ENCODE results near the gene NSD1. TPM values are rescaled to one million over a fixed set of nuclear protein-coding genes. Genes with fewer than 3 reads are reported as not detected.

NSD1 gene
- total and polyA plus RNA-seq, 10 of the 15 experiments (the other 5 are each of a cell fraction or from before 2014, with no cell fraction given), result 7.0 to 57.9 (median 30.4) TPM

DNA sequence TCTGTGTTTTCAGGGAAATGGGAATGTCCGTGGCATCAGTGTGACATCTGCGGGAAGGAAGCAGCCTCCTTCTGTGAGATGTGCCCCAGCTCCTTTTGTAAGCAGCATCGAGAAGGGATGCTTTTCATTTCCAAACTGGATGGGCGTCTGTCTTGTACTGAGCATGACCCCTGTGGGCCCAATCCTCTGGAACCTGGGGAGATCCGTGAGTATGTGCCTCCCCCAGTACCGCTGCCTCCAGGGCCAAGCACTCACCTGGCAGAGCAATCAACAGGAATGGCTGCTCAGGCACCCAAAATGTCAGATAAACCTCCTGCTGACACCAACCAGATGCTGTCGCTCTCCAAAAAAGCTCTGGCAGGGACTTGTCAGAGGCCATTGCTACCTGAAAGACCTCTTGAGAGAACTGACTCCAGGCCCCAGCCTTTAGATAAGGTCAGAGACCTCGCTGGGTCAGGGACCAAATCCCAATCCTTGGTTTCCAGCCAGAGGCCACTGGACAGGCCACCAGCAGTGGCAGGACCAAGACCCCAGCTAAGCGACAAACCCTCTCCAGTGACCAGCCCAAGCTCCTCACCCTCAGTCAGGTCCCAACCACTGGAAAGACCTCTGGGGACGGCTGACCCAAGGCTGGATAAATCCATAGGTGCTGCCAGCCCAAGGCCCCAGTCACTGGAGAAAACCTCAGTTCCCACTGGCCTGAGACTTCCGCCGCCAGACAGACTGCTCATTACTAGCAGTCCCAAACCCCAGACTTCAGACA lies 160.4 kb downstream of the NSD1 start:
- ChIA-PET SMC1A (ENCODE audit: uncharacterized antibody, unreplicated experiment) (interaction anchor here (1.0 to 1.3 kb wide), 2 partner anchors 181 to 312 kb away, joined by 3 to 5 read pairs; no protein-coding TSS in a partner anchor), POLR2A (no interaction called here), CTCF (interaction anchor here (1.2 to 4.0 kb wide), 2 partner anchors 21 to 180 kb away, joined by 3 to 20 read pairs; no protein-coding TSS in a partner anchor), RAD21 (ENCODE audit: unreplicated experiment) (no interaction called here)
- Histone ChIP-seq H3K9ac (ENCODE audit: control insufficient read depth, insufficient read depth, low read length) (no peak overlapping the region), H3K79me2 (ENCODE audit: control insufficient read depth, insufficient read depth, low read length) (no peaks in the 10 kb centered on the region), H3K4me2 (ENCODE audit: control insufficient read depth, insufficient read depth) (no peak overlapping the region), H2AFZ (ENCODE audit: control insufficient read depth, low read depth, low read length) (no peak overlapping the region), H3K9me3 (replicated peaks; ENCODE audit: control insufficient read depth, insufficient read depth, low read length) (no peaks in the 10 kb centered on the region), H3K27me3 (replicated peaks in 1 of 2; ENCODE audit: control insufficient read depth in 2 of 2, insufficient read depth in 2 of 2, low read length in 1 of 2) (no peaks in the 10 kb centered on the region), H3K4me3 (no peak overlapping the region), H3K36me3 (ENCODE audit: control insufficient read depth in 2 of 2, insufficient read depth in 2 of 2, low read length in 1 of 2) (peaks cover 26 to 34% of the 10 kb centered on the region in 2 experiments), H3K4me1 (ENCODE audit: control insufficient read depth, insufficient read depth, low read length) (peaks cover 26% of the 10 kb centered on the region), H4K20me1 (ENCODE audit: control insufficient read depth, insufficient read depth) (no peaks in the 10 kb centered on the region), H3K27ac (ENCODE audit: control insufficient read depth, insufficient read depth) (no peak overlapping the region)
- WGBS (ENCODE audit: insufficient coverage, insufficient replicate concordance, low lambda C conversion rate, missing lambda C conversion rate), result 95% methylated on average over 12 of the region's 12 CpGs
- no TSS peak for BruUV-seq (replicated peaks)
- ATAC-seq (no peak), FAIRE-seq (no peak), DNase-seq (ENCODE audit: low read depth, low spot score) (no peak)
- intact Hi-C loops (cut with micrococcal nuclease; ENCODE audit: unreplicated experiment) (no loop called here), in situ Hi-C loops (cut with MboI) (no loop called here)
- TF ChIP-seq HCFC1 (IDR thresholded peaks at IDR 0.05; ENCODE audit: low read length) (no peak), GABPA (IDR thresholded peaks at IDR 0.05; ENCODE audit: low read depth) (no peak), SIN3A (IDR thresholded peaks at IDR 0.05; ENCODE audit: low read depth, low read length) (no peak), ZNF207 (IDR thresholded peaks at IDR 0.05; ENCODE audit: borderline replicate concordance) (no peak), CEBPB (IDR thresholded peaks at IDR 0.05; ENCODE audit: borderline replicate concordance in 1 of 2, low read depth in 2 of 2, low read length in 2 of 2) (no peak), MXI1 (IDR thresholded peaks at IDR 0.05; ENCODE audit: low read depth, low read length) (no peak), RELA (IDR thresholded peaks at IDR 0.05; ENCODE audit: borderline replicate concordance, partially characterized antibody) (no peak), RUNX3 (IDR thresholded peaks at IDR 0.05; ENCODE audit: low read length) (no peak), RAD51 (IDR thresholded peaks at IDR 0.05) (no peak), FOS (IDR thresholded peaks at IDR 0.05; ENCODE audit: borderline replicate concordance, extremely low read depth, insufficient read length) (no peak)
- TF ChIP-seq, protein P1, sequence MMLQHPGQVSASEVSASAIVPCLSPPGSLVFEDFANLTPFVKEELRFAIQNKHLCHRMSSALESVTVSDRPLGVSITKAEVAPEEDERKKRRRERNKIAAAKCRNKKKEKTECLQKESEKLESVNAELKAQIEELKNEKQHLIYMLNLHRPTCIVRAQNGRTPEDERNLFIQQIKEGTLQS (IDR thresholded peaks at IDR 0.05; ENCODE audit: borderline replicate concordance, extremely low read depth, low read depth, low read length), result no peak
- TF ChIP-seq, protein P2, sequence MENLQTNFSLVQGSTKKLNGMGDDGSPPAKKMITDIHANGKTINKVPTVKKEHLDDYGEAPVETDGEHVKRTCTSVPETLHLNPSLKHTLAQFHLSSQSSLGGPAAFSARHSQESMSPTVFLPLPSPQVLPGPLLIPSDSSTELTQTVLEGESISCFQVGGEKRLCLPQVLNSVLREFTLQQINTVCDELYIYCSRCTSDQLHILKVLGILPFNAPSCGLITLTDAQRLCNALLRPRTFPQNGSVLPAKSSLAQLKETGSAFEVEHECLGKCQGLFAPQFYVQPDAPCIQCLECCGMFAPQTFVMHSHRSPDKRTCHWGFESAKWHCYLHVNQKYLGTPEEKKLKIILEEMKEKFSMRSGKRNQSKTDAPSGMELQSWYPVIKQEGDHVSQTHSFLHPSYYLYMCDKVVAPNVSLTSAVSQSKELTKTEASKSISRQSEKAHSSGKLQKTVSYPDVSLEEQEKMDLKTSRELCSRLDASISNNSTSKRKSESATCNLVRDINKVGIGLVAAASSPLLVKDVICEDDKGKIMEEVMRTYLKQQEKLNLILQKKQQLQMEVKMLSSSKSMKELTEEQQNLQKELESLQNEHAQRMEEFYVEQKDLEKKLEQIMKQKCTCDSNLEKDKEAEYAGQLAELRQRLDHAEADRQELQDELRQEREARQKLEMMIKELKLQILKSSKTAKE (IDR thresholded peaks at IDR 0.05; ENCODE audit: low read depth, poor library complexity, severe bottlenecking), result no peak
- TF ChIP-seq, protein P3, sequence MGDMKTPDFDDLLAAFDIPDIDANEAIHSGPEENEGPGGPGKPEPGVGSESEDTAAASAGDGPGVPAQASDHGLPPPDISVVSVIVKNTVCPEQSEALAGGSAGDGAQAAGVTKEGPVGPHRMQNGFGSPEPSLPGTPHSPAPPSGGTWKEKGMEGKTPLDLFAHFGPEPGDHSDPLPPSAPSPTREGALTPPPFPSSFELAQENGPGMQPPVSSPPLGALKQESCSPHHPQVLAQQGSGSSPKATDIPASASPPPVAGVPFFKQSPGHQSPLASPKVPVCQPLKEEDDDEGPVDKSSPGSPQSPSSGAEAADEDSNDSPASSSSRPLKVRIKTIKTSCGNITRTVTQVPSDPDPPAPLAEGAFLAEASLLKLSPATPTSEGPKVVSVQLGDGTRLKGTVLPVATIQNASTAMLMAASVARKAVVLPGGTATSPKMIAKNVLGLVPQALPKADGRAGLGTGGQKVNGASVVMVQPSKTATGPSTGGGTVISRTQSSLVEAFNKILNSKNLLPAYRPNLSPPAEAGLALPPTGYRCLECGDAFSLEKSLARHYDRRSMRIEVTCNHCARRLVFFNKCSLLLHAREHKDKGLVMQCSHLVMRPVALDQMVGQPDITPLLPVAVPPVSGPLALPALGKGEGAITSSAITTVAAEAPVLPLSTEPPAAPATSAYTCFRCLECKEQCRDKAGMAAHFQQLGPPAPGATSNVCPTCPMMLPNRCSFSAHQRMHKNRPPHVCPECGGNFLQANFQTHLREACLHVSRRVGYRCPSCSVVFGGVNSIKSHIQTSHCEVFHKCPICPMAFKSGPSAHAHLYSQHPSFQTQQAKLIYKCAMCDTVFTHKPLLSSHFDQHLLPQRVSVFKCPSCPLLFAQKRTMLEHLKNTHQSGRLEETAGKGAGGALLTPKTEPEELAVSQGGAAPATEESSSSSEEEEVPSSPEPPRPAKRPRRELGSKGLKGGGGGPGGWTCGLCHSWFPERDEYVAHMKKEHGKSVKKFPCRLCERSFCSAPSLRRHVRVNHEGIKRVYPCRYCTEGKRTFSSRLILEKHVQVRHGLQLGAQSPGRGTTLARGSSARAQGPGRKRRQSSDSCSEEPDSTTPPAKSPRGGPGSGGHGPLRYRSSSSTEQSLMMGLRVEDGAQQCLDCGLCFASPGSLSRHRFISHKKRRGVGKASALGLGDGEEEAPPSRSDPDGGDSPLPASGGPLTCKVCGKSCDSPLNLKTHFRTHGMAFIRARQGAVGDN (IDR thresholded peaks at IDR 0.05), result no peak
